Thyroid gland (tissue), 4 donors: Measurements from ENCODE around the gene KRTAP21-1. TPM values are rescaled to one million over a fixed set of nuclear protein-coding genes. Genes with fewer than 3 reads are reported as not detected.

ENCODE experiments used
- DNase-seq, 2 donors: peaks; one replicate each; pipeline ENCODE4 v3.0.0-alpha.2; 2019
- H3K27ac ChIP-seq, 3 donors: fragments of 200-600 bp; sonication (generic); 1 replicate in 2 of 3; 2 replicates in 1 of 3; pipeline ENCODE4 v1.5.1; 2016 to 2019; ENCODE audit warnings: mild to moderate bottlenecking in 1 of 3, moderate library complexity in 1 of 3
- H3K27me3 ChIP-seq: fragments of 200-600 bp; sonication (generic); one replicate; pipeline ENCODE4 v1.5.1; 2019
- H3K36me3 ChIP-seq, 2 donors: fragments of 200-600 bp; sonication (generic); one replicate each; pipeline ENCODE4 v1.5.1; 2016 to 2019
- H3K4me1 ChIP-seq, 2 donors: fragments of 200-600 bp; sonication (generic); one replicate each; pipeline ENCODE4 v1.5.1; 2017 to 2019
- H3K4me3 ChIP-seq, 3 donors: fragments of 200-600 bp; sonication (generic); replicated peaks in 1 of 3; 1 replicate in 2 of 3; 2 replicates in 1 of 3; pipeline ENCODE4 v1.5.1; 2016; ENCODE audit warnings: mild to moderate bottlenecking in 1 of 3
- H3K9me3 ChIP-seq: fragments of 200-600 bp; sonication (generic); one replicate; pipeline ENCODE4 v1.5.1; 2017
- POLR2A ChIP-seq, 2 donors: fragments of 450-650 bp; IDR thresholded peaks; one replicate each; pipeline ENCODE4 v1.6.1; 2017; ENCODE audit warnings: antibody characterized with exemption in 2 of 2, mild to moderate bottlenecking in 2 of 2, moderate library complexity in 1 of 2
- WGBS, 2 donors: methylation state at CpG; one replicate each; pipeline ENCODE4 v1.1.5; 2017; 5-methylcytosine and 5-hydroxymethylcytosine counted together
- intact Hi-C: fragments of 100-400 bp; cut with DNase I; formaldehyde crosslinking; loops from one replicate; pipeline ENCODE4 v1.15.1; 2023
- total RNA-seq, 4 donors: library from RNA; depleted of rRNA; stranded (reverse); fragments of >200 nt; gene quantifications; one replicate each; pipeline ENCODE4 v1.2.3, GENCODE V29; 2016
- TF ChIP-seq, protein P1 (sequence below), 6 experiments: fragments of 200-600 bp in 3 of 6; fragments of 450-650 bp in 3 of 6; sonication (generic) in 3 of 6; IDR thresholded peaks; one replicate each; pipeline ENCODE4 v1.5.1; 2016 to 2019; ENCODE audit warnings: antibody characterized with exemption in 6 of 6, mild to moderate bottlenecking in 2 of 6, inconsistent platforms in 1 of 6, moderate library complexity in 1 of 6

Gene KRTAP21-1
- total RNA-seq, 4 donors from 2014 or later = not detected

DNA sequence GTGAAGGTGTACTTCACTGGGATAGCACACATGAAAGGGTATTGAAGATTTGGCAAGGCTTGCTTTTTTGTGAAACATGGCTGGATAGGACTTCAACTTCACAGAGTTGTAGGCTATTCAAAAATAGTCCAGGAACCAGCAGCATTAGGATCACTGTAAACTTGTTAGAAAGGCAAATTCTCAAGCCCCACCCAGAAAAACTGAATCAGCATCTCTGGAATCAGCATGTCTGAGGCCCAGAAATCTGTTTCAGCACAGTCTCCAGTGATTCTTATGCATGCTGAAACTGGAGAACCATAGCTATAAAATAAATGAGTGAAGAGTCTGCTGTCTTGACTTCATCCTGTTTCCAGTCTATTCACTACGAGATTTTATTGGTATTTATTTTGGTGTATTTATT lies 28.5 kb downstream of the KRTAP21-1 start:
- DNase-seq = no peak
- intact Hi-C loops = no loop called here
- Histone ChIP-seq H3K4me3 (no peak overlapping the region), H3K36me3 (no peaks in the 10 kb centered on the region), H3K4me1 (no peaks in the 10 kb centered on the region), H3K9me3 (no peaks in the 10 kb centered on the region), H3K27ac (no peak overlapping the region), H3K27me3 (no peaks in the 10 kb centered on the region)
- TF ChIP-seq, protein P1, sequence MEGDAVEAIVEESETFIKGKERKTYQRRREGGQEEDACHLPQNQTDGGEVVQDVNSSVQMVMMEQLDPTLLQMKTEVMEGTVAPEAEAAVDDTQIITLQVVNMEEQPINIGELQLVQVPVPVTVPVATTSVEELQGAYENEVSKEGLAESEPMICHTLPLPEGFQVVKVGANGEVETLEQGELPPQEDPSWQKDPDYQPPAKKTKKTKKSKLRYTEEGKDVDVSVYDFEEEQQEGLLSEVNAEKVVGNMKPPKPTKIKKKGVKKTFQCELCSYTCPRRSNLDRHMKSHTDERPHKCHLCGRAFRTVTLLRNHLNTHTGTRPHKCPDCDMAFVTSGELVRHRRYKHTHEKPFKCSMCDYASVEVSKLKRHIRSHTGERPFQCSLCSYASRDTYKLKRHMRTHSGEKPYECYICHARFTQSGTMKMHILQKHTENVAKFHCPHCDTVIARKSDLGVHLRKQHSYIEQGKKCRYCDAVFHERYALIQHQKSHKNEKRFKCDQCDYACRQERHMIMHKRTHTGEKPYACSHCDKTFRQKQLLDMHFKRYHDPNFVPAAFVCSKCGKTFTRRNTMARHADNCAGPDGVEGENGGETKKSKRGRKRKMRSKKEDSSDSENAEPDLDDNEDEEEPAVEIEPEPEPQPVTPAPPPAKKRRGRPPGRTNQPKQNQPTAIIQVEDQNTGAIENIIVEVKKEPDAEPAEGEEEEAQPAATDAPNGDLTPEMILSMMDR (IDR thresholded peaks at IDR 0.05) = no peak
- TF ChIP-seq POLR2A (IDR thresholded peaks at IDR 0.05) = no peak
- 71% methylated on average over 1 of the region's 1 CpG for WGBS, 2 donors

DNA sequence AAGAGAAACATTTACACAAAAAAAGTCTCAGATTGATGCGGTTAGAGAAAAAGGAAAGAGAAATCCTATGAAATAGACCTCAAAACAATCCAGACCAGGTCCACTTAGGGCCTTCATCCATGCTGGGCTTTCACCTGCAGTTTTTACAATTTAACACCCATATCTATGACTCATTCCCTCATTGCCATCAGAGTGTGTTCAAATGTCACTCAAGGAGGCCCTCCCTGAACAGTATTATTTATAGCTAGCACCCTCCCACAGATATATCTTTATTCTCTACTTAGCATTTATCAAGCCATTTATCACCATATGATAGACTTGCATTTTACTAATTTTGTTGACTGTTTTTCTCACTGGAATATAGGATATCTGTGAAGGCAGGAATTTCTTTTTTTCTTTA lies 35.8 kb downstream of the KRTAP21-1 start:
- DNase-seq = no peak
- intact Hi-C loops = no loop called here
- 84 to 94% methylated on average over 1 of the region's 1 CpG for WGBS, 2 donors
- no peaks in the 10 kb centered on the region for H3K27me3 ChIP-seq
- H3K4me1 ChIP-seq = no peaks in the 10 kb centered on the region
- no peak overlapping the region for H3K4me3 ChIP-seq
- no peak overlapping the region for H3K27ac ChIP-seq
- no peaks in the 10 kb centered on the region for H3K36me3 ChIP-seq
- TF ChIP-seq, protein P1 (IDR thresholded peaks at IDR 0.05) = no peak
- no peak for TF ChIP-seq POLR2A (IDR thresholded peaks at IDR 0.05)
- H3K9me3 ChIP-seq = no peaks in the 10 kb centered on the region

DNA sequence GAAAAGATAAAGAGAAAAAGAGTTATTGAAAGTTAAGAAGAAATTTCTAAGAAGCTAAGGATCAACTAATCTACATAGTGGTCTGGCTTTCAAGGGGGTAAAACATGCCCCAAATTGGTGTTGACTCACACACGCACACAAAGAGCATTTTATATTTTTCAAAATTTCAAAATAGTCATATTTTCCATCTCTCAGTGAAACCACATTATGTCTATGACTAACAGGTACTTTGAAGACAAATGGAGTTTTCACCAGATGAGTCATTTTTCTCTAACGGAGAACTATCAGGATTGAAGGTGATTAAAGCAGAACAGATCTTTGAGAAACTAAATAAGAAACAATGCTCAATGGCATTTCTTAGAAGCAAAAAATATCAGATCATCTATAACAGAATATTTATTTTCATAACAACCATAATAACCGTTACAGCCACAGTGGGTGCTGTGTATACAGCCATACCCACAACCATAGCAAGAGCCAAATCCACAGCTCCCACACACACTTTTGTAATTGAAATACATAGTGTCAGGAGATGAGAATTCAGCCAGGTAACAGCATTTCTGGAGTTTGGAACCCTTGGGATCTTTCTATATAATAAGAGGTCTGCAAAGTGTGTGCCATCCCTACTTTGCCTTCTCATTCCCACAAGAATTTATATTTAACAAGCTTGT lies 36.9 kb downstream of the KRTAP21-1 start, which contains the start of gene KRTAP21-3:
KRTAP21-3 (minus strand) TSS at position 539 of the 671 bp plus-strand sequence; CDS start at position 521, 18 bp downstream.
- Histone ChIP-seq H3K36me3 (no peaks in the 10 kb centered on the region), H3K9me3 (no peaks in the 10 kb centered on the region), H3K27ac (no peak within 1 kb of the TSS), H3K4me1 (no peaks in the 10 kb centered on the region), H3K4me3 (no peak within 1 kb of the TSS), H3K27me3 (no peaks in the 10 kb centered on the region)
- intact Hi-C loops = no loop called here
- 83 to 84% methylated on average over 3 of the region's 3 CpGs for WGBS, 2 donors
- no peak for DNase-seq
- TF ChIP-seq, protein P1 (IDR thresholded peaks at IDR 0.05) = no peak
- TF ChIP-seq POLR2A (IDR thresholded peaks at IDR 0.05) = no peak

DNA sequence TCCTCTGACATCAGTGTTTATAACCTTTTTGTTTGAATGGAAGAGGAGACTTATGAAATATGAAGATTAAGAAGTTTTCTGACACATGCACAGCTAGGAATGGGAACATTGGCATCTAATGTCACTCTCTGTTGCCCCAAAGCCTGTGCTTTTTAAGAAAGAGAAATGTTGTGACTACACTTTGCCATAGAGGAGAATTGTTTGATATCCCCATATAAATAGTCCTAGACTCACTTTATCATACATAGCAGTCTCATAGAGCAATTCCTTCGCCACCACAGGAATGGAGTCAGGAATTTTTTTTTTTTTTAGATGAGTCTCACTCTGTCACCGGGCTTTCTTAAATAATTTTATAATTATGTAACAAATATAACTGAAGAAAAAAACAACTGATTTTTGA lies 38.1 kb downstream of the KRTAP21-1 start:
- H3K27ac ChIP-seq = no peak overlapping the region
- TF ChIP-seq POLR2A (IDR thresholded peaks at IDR 0.05) = no peak
- TF ChIP-seq, protein P1 (IDR thresholded peaks at IDR 0.05) = no peak
- no peaks in the 10 kb centered on the region for H3K4me1 ChIP-seq
- no peak for DNase-seq
- no peaks in the 10 kb centered on the region for H3K36me3 ChIP-seq
- 89 to 94% methylated on average over 2 of the region's 2 CpGs for WGBS, 2 donors
- H3K27me3 ChIP-seq = no peaks in the 10 kb centered on the region
- intact Hi-C loops = no loop called here
- no peaks in the 10 kb centered on the region for H3K9me3 ChIP-seq
- H3K4me3 ChIP-seq = no peak overlapping the region

DNA sequence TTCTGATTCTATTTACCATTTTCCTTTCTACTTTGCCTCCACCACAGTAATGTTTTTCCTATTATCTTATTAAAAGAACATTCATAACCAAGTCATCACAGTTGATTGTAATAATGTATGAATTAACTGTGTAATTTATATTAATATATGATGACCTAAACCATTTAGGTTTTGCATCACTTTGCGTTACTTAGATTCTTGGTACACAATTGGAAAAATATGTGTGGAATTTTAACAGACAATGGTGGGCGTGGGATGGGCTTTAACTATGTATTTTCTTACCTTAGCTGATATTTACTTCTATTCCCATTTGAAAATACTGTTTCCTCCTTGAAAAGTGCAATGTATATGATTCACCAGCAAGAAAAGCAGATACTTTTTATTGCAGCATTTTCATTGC lies 40.3 kb downstream of the KRTAP21-1 start:
- H3K27me3 ChIP-seq = no peaks in the 10 kb centered on the region
- WGBS, 2 donors = 82 to 86% methylated on average over 2 of the region's 2 CpGs
- H3K4me1 ChIP-seq = no peaks in the 10 kb centered on the region
- H3K27ac ChIP-seq = no peak overlapping the region
- no peak for TF ChIP-seq POLR2A (IDR thresholded peaks at IDR 0.05)
- TF ChIP-seq, protein P1 (IDR thresholded peaks at IDR 0.05) = no peak
- H3K9me3 ChIP-seq = no peaks in the 10 kb centered on the region
- intact Hi-C loops = no loop called here
- no peak overlapping the region for H3K4me3 ChIP-seq
- no peaks in the 10 kb centered on the region for H3K36me3 ChIP-seq
- DNase-seq = no peak
